Measurements from ENCODE around the gene LEUTX. TPM values are rescaled to one million over a fixed set of nuclear protein-coding genes. Genes with fewer than 3 reads are reported as not detected.
A peak's percentile ranks its signal among the peaks of the same experiment; 100 is the strongest.

LEUTX gene
- total and polyA plus RNA-seq, 2 donors (not counting 1 experiment from before 2014, with no cell fraction given), result not detected

- Histone ChIP-seq H3K36me3 (replicated peaks in 1 of 2; ENCODE audit: control extremely low read depth in 1 of 2, control insufficient read depth in 1 of 2, extremely low read depth in 1 of 2, insufficient read depth in 2 of 2, low read length in 1 of 2) (peaks cover 0 to 38% of the 10 kb centered on the region in 2 experiments), H4K20me1 (ENCODE audit: control insufficient read depth, insufficient read depth, low read length, poor library complexity, severe bottlenecking) (peaks cover 6% of the 10 kb centered on the region), H3K27ac (ENCODE audit: low read length in 2 of 2) (peak overlapping the region; percentile 38 to 55), H3K9ac (ENCODE audit: low read length) (no peak overlapping the region), H3K27me3 (replicated peaks in 1 of 4; ENCODE audit: control extremely low read depth in 1 of 4, control insufficient read depth in 3 of 4, insufficient read depth in 4 of 4, low read length in 3 of 4) (no peaks in the 10 kb centered on the region), H3K4me2 (replicated peaks; ENCODE audit: low read depth, low read length, poor library complexity, severe bottlenecking) (peak overlapping the region; percentile 83), H3K79me2 (ENCODE audit: control insufficient read depth, insufficient read depth, low read length) (peaks cover 11% of the 10 kb centered on the region), H2AFZ (ENCODE audit: insufficient read depth, low read depth, low read length, poor library complexity, severe bottlenecking) (peak overlapping the region; percentile 91), H3K4me1 (ENCODE audit: control insufficient read depth in 2 of 2, insufficient read depth in 2 of 2, low read length in 2 of 2) (peaks cover 18 to 32% of the 10 kb centered on the region in 2 donors), H3K4me3 (ENCODE audit: control extremely low read depth in 1 of 5, extremely low read depth in 1 of 5, insufficient read depth in 1 of 5, low read depth in 2 of 5, low read length in 4 of 5) (peak overlapping the region in 1 of 5 experiments; percentile 11), H3K9me3 (ENCODE audit: control extremely low read depth in 1 of 3, control insufficient read depth in 2 of 3, insufficient read depth in 1 of 3, low read length in 2 of 3) (no peaks in the 10 kb centered on the region)
- H3K9me3 Mint-ChIP-seq (ENCODE audit: insufficient read depth), result no peaks in the 10 kb centered on the region
- 100% methylated on average over 5 of the region's 11 CpGs for WGBS (ENCODE audit: insufficient coverage)
- CTCF ChIA-PET, result interaction anchor here (0.7 to 3.1 kb wide), 4 partner anchors 8 to 32 kb away, joined by 3 to 14 read pairs (median 5); partner anchors contain the start of gene DYRK1B
- POLR2A ChIA-PET, result interaction anchor here (0.6 to 0.8 kb wide), 4 partner anchors 9 to 592 kb away, joined by 3 to 5 read pairs (median 4); partner anchors contain the start of gene DYRK1B
- intact Hi-C loops (cut with micrococcal nuclease), result no loop called here
- no peak for TF ChIP-seq EZH2 (IDR thresholded peaks at IDR 0.05; ENCODE audit: borderline replicate concordance, insufficient read depth, low read depth, low read length, poor library complexity, severe bottlenecking)
- no peak for TF ChIP-seq CTCF (IDR thresholded peaks at IDR 0.05)
- ATAC-seq (ENCODE audit: low read depth) (no peak), DNase-seq (no peak)
- no peak overlapping the region for H3K27ac Mint-ChIP-seq
- no peaks in the 10 kb centered on the region for H3K27me3 Mint-ChIP-seq
- peaks cover 9% of the 10 kb centered on the region for H3K4me1 Mint-ChIP-seq
- H3K4me3 Mint-ChIP-seq, result no peak overlapping the region
These were observed 46.4 kb downstream of the LEUTX start for GRCh38 chr19:39825093-39825463.

GRCh38 chr19:39825531-39826076 lies 47.0 kb downstream of the LEUTX start:
- H3K79me2 ChIP-seq (ENCODE audit: control insufficient read depth, insufficient read depth, low read length), result peaks cover 13% of the 10 kb centered on the region
- H3K27ac Mint-ChIP-seq, result no peak overlapping the region
- ATAC-seq (ENCODE audit: low read depth) (no peak), DNase-seq (no peak)
- no peak for TF ChIP-seq EZH2 (IDR thresholded peaks at IDR 0.05; ENCODE audit: borderline replicate concordance, insufficient read depth, low read depth, low read length, poor library complexity, severe bottlenecking)
- no peak for TF ChIP-seq CTCF (IDR thresholded peaks at IDR 0.05)
- no peak overlapping the region for H3K27ac ChIP-seq (ENCODE audit: low read length in 2 of 2)
- H3K9me3 ChIP-seq (ENCODE audit: control extremely low read depth in 1 of 3, control insufficient read depth in 2 of 3, insufficient read depth in 1 of 3, low read length in 2 of 3), result no peaks in the 10 kb centered on the region
- no peak overlapping the region for H3K4me2 ChIP-seq (replicated peaks; ENCODE audit: low read depth, low read length, poor library complexity, severe bottlenecking)
- no peaks in the 10 kb centered on the region for H3K27me3 Mint-ChIP-seq
- H3K9me3 Mint-ChIP-seq (ENCODE audit: insufficient read depth), result no peaks in the 10 kb centered on the region
- peaks cover 0 to 43% of the 10 kb centered on the region in 2 experiments for H3K36me3 ChIP-seq (replicated peaks in 1 of 2; ENCODE audit: control extremely low read depth in 1 of 2, control insufficient read depth in 1 of 2, extremely low read depth in 1 of 2, insufficient read depth in 2 of 2, low read length in 1 of 2)
- no peaks in the 10 kb centered on the region for H3K27me3 ChIP-seq (replicated peaks in 1 of 4; ENCODE audit: control extremely low read depth in 1 of 4, control insufficient read depth in 3 of 4, insufficient read depth in 4 of 4, low read length in 3 of 4)
- peaks cover 18 to 32% of the 10 kb centered on the region in 2 donors for H3K4me1 ChIP-seq (ENCODE audit: control insufficient read depth in 2 of 2, insufficient read depth in 2 of 2, low read length in 2 of 2)
- POLR2A ChIA-PET, result interaction anchor here (0.6 to 0.7 kb wide), 2 partner anchors 100 to 330 kb away, joined by 3 to 4 read pairs; no protein-coding TSS in a partner anchor
- CTCF ChIA-PET, result interaction anchor here (0.7 to 3.1 kb wide), 3 partner anchors 7 to 19 kb away, joined by 3 to 14 read pairs (median 5); partner anchors contain the start of gene DYRK1B
- peaks cover 9% of the 10 kb centered on the region for H3K4me1 Mint-ChIP-seq
- H3K4me3 Mint-ChIP-seq, result no peak overlapping the region
- intact Hi-C loops (cut with micrococcal nuclease), result no loop called here
- no peak overlapping the region for H3K4me3 ChIP-seq (ENCODE audit: control extremely low read depth in 1 of 5, extremely low read depth in 1 of 5, insufficient read depth in 1 of 5, low read depth in 2 of 5, low read length in 4 of 5)
- H2AFZ ChIP-seq (ENCODE audit: insufficient read depth, low read depth, low read length, poor library complexity, severe bottlenecking), result no peak overlapping the region
- no peak overlapping the region for H3K9ac ChIP-seq (ENCODE audit: low read length)
- peaks cover 11% of the 10 kb centered on the region for H4K20me1 ChIP-seq (ENCODE audit: control insufficient read depth, insufficient read depth, low read length, poor library complexity, severe bottlenecking)
- 95% methylated on average over 16 of the region's 17 CpGs for WGBS (ENCODE audit: insufficient coverage)

Measured in B cell (primary cell).